Glutamatergic neuron (in vitro differentiated cells): Measurements from ENCODE around the gene PCDHA7. TPM values are rescaled to one million over a fixed set of nuclear protein-coding genes. Genes with fewer than 3 reads are reported as not detected.
A peak's percentile ranks its signal among the peaks of the same experiment; 100 is the strongest.
"Not testable (repeated sequence)": the region's sequence is repeated elsewhere in the genome, so short reads cannot be mapped to it uniquely, and the experiment has no call there.

Source experiments
- DNase-seq: peaks from one replicate; pipeline ENCODE4 v3.0.0; 2022
- H3K27ac Mint-ChIP-seq: one replicate; pipeline ENCODE4 v1.8.0; 2020; ENCODE audit warnings: mild to moderate bottlenecking, mixed read lengths, inconsistent platforms; ENCODE audit not compliant: unreplicated experiment
- H3K27me3 Mint-ChIP-seq: one replicate; pipeline ENCODE4 v1.8.0; 2020; ENCODE audit warnings: mild to moderate bottlenecking, moderate library complexity, mixed read lengths, inconsistent platforms; ENCODE audit not compliant: unreplicated experiment
- H3K36me3 Mint-ChIP-seq: one replicate; pipeline ENCODE4 v1.8.0; 2020; ENCODE audit warnings: mild to moderate bottlenecking, mixed read lengths, inconsistent platforms; ENCODE audit not compliant: unreplicated experiment
- H3K4me1 Mint-ChIP-seq: one replicate; pipeline ENCODE4 v1.8.0; 2020; ENCODE audit warnings: mild to moderate bottlenecking, low read depth, mixed read lengths, inconsistent platforms; ENCODE audit not compliant: unreplicated experiment
- H3K4me3 Mint-ChIP-seq: one replicate; pipeline ENCODE4 v1.8.0; 2020; ENCODE audit warnings: mild to moderate bottlenecking, mixed read lengths, inconsistent platforms; ENCODE audit not compliant: unreplicated experiment
- H3K9me3 Mint-ChIP-seq: one replicate; pipeline ENCODE4 v1.8.0; 2020; ENCODE audit warnings: mild to moderate bottlenecking, moderate library complexity, mixed read lengths, inconsistent platforms; ENCODE audit not compliant: unreplicated experiment
- CTCF ChIP-seq: fragments of 200-600 bp; sonication (generic); IDR thresholded peaks from one replicate; pipeline ENCODE4 v1.5.0; 2021; ENCODE audit not compliant: partially characterized antibody, unreplicated experiment
- total RNA-seq: library from RNA; stranded (reverse); fragmentation: NEBNext Ultra II Directional; extraction: Animal tissue kit (Norgen Biotek cat#: 25700); gene quantifications from one replicate; pipeline ENCODE4 v1.2.1, GENCODE V29; 2021; ENCODE audit not compliant: unreplicated experiment

Gene PCDHA7
- total RNA-seq, 1 donor from 2014 or later = 22.9 TPM

GRCh38 chr5:140801494-140801841 lies 32.6 kb upstream of the PCDHA7 start:
- H3K4me1 Mint-ChIP-seq = peaks cover 5% of the 10 kb centered on the region
- no peaks in the 10 kb centered on the region for H3K27me3 Mint-ChIP-seq
- H3K27ac Mint-ChIP-seq = peak overlapping the region; percentile 59
- DNase-seq = no peak
- peaks cover 23% of the 10 kb centered on the region for H3K9me3 Mint-ChIP-seq
- H3K4me3 Mint-ChIP-seq = peak overlapping the region; percentile 69
- no peak for TF ChIP-seq CTCF
- H3K36me3 Mint-ChIP-seq = peaks cover 47% of the 10 kb centered on the region

- not testable (repeated sequence) for DNase-seq, H3K27me3 Mint-ChIP-seq, H3K27ac Mint-ChIP-seq, H3K4me1 Mint-ChIP-seq, H3K4me3 Mint-ChIP-seq
- peaks cover 28% of the 10 kb centered on the region for H3K9me3 Mint-ChIP-seq
- peaks cover 45% of the 10 kb centered on the region for H3K36me3 Mint-ChIP-seq
Observed at GRCh38 chr5:140802381-140802780, 31.7 kb upstream of the PCDHA7 start.

- peaks cover 5% of the 10 kb centered on the region for H3K4me1 Mint-ChIP-seq
- peaks cover 47% of the 10 kb centered on the region for H3K36me3 Mint-ChIP-seq
- peaks cover 32% of the 10 kb centered on the region for H3K9me3 Mint-ChIP-seq
- H3K4me3 Mint-ChIP-seq = no peak overlapping the region
- no peaks in the 10 kb centered on the region for H3K27me3 Mint-ChIP-seq
- DNase-seq = no peak
- no peak for TF ChIP-seq CTCF
- H3K27ac Mint-ChIP-seq = no peak overlapping the region
Observed at GRCh38 chr5:140802781-140803271, 31.2 kb upstream of the PCDHA7 start.

GRCh38 chr5:140806834-140807775 lies 27.0 kb upstream of the PCDHA7 start, which contains the start of gene PCDHA4:
PCDHA4 (plus strand) TSS chr5:140807068.
- H3K36me3 Mint-ChIP-seq = peaks cover 55% of the 10 kb centered on the region

GRCh38 chr5:140808241-140808888 lies 25.7 kb upstream of the PCDHA7 start:
- Mint-ChIP-seq H3K36me3 (peaks cover 53% of the 10 kb centered on the region), H3K9me3 (peaks cover 27% of the 10 kb centered on the region)
- not testable (repeated sequence) for DNase-seq

More at GRCh38 chr5:140806834-140807775, 27.0 kb upstream of the PCDHA7 start, which contains the start of gene PCDHA4:
- peak within 1 kb of the TSS; percentile 98 for H3K27ac Mint-ChIP-seq
- H3K9me3 Mint-ChIP-seq = peaks cover 29% of the 10 kb centered on the region
- TF ChIP-seq CTCF = peak; percentile 80
- no peaks in the 10 kb centered on the region for H3K27me3 Mint-ChIP-seq
- peaks cover 5% of the 10 kb centered on the region for H3K4me1 Mint-ChIP-seq
- DNase-seq = peak; percentile 88
- peak within 1 kb of the TSS; percentile 92 for H3K4me3 Mint-ChIP-seq

GRCh38 chr5:140808889-140809291 lies 25.2 kb upstream of the PCDHA7 start:
- Mint-ChIP-seq H3K4me1 (peaks cover 5% of the 10 kb centered on the region), H3K4me3 (peak overlapping the region; percentile 52), H3K27ac (no peak overlapping the region), H3K36me3 (peaks cover 48% of the 10 kb centered on the region), H3K27me3 (no peaks in the 10 kb centered on the region), H3K9me3 (peaks cover 25% of the 10 kb centered on the region)
- DNase-seq = no peak
- no peak for TF ChIP-seq CTCF

More at GRCh38 chr5:140808241-140808888, 25.7 kb upstream of the PCDHA7 start:
- H3K4me1 Mint-ChIP-seq, H3K27me3 Mint-ChIP-seq, H3K27ac Mint-ChIP-seq: not testable (repeated sequence)
- H3K4me3 Mint-ChIP-seq = peak overlapping the region; percentile 92
